HG02938 (cell line): ENCODE results near the gene GNPDA1.

Experiments used
- ATAC-seq: cut with Tn5 transposase; IDR thresholded peaks from one replicate; pipeline ENCODE4 v1.9.1; 2021; ENCODE audit warnings: mild to moderate bottlenecking, moderate library complexity; ENCODE audit not compliant: unreplicated experiment

Gene GNPDA1

GRCh38 chr5:141995656-141996055 lies 17.2 kb downstream of the GNPDA1 start:
- no peak for ATAC-seq

GRCh38 chr5:141994511-141995136 lies 18.2 kb downstream of the GNPDA1 start:
- ATAC-seq, result no peak

- ATAC-seq, result no peak
Observed at GRCh38 chr5:141992349-141992963, 20.4 kb downstream of the GNPDA1 start.

- no peak for ATAC-seq
Observed at GRCh38 chr5:141989720-141990119, 23.1 kb downstream of the GNPDA1 start.

GRCh38 chr5:141986072-141986471 lies 26.8 kb downstream of the GNPDA1 start:
- ATAC-seq, result no peak

- no peak for ATAC-seq
Observed at GRCh38 chr5:141982626-141983025, 30.2 kb downstream of the GNPDA1 start.

GRCh38 chr5:141978389-141978788 lies 34.4 kb downstream of the GNPDA1 start:
- ATAC-seq, result no peak

- ATAC-seq, result no peak
Observed at GRCh38 chr5:141976176-141976575, 36.7 kb downstream of the GNPDA1 start.

- ATAC-seq, result no peak
Observed at GRCh38 chr5:141973871-141974595, 38.8 kb downstream of the GNPDA1 start.

GRCh38 chr5:141969783-141970771 lies 42.8 kb downstream of the GNPDA1 start:
- ATAC-seq, result peak; percentile 48

- ATAC-seq, result peak; percentile 90
Observed at GRCh38 chr5:141968914-141969608, 43.8 kb downstream of the GNPDA1 start, which contains the start of gene RNF14. Gene RNF14, plus strand, starts transcription at chr5:141969105. Its CDS starts 4,484 bp downstream, at chr5:141973589.

GRCh38 chr5:141966963-141967333 lies 45.9 kb downstream of the GNPDA1 start:
- ATAC-seq, result no peak

- ATAC-seq, result no peak
Observed at GRCh38 chr5:141966275-141966962, 46.4 kb downstream of the GNPDA1 start.

GRCh38 chr5:141965071-141965470 lies 47.8 kb downstream of the GNPDA1 start:
- ATAC-seq, result no peak

GRCh38 chr5:141963701-141964100 lies 49.1 kb downstream of the GNPDA1 start:
- no peak for ATAC-seq

GRCh38 chr5:141961466-141961865 lies 51.4 kb downstream of the GNPDA1 start:
- ATAC-seq, result no peak

GRCh38 chr5:141960449-141961323 lies 52.1 kb downstream of the GNPDA1 start:
- peak; percentile 92 for ATAC-seq

GRCh38 chr5:141960018-141960417 lies 52.8 kb downstream of the GNPDA1 start:
- ATAC-seq, result no peak
